SK-N-MC (cell line): Measurements from ENCODE around the gene AKR1D1.

Experiments
- EZH2 ChIP-seq: fragments of 200-600 bp; sonication (generic); IDR thresholded peaks from one replicate; pipeline ENCODE4 v1.6.1; 2017; ENCODE audit warnings: antibody characterized with exemption
- FOXP2 ChIP-seq: optimal IDR thresholded peaks from 2 replicates; pipeline ENCODE3; 2011; ENCODE audit warnings: mild to moderate bottlenecking, moderate library complexity; ENCODE audit not compliant: insufficient read depth; ENCODE audit errors: extremely low read length, control extremely low read depth
- POLR2AphosphoS5 ChIP-seq: IDR thresholded peaks from 2 replicates; pipeline ENCODE4 v1.6.1; 2012; ENCODE audit warnings: mild to moderate bottlenecking, low read depth, low read length, borderline replicate concordance

GRCh38 chr7:138127996-138128395 is 51.7 kb downstream of the AKR1D1 start:
- TF ChIP-seq EZH2, result no peak
- no peak for TF ChIP-seq POLR2AphosphoS5
- no peak for TF ChIP-seq FOXP2
